ENCODE results near the gene RPS6KA2.
"Not testable (repeated sequence)": the region's sequence is repeated elsewhere in the genome, so short reads cannot be mapped to it uniquely, and the experiment has no call there.

RPS6KA2 gene

GRCh38 chr6:166588691-166589336 is 38.2 kb downstream of the RPS6KA2 start:
- DNase-seq = no peak

- no peak for DNase-seq
Observed at GRCh38 chr6:166587631-166588413, 39.2 kb downstream of the RPS6KA2 start.

GRCh38 chr6:166586424-166587156 is 40.5 kb downstream of the RPS6KA2 start, which contains the start of gene RAMACL:
Gene RAMACL (minus strand): TSS chr6:166586678. CDS start chr6:166586477, 201 bp downstream.
- peak; percentile 11 to 30 for DNase-seq

GRCh38 chr6:166584853-166585429 is 42.1 kb downstream of the RPS6KA2 start:
- DNase-seq = no peak

GRCh38 chr6:166584155-166584554 is 42.9 kb downstream of the RPS6KA2 start:
- no peak for DNase-seq

- no peak for DNase-seq
Observed at GRCh38 chr6:166583230-166583965, 43.7 kb downstream of the RPS6KA2 start.

- DNase-seq = no peak
Observed at GRCh38 chr6:166582258-166582657, 44.8 kb downstream of the RPS6KA2 start.

- DNase-seq = not testable (repeated sequence)
Observed at GRCh38 chr6:166581801-166582200, 45.2 kb downstream of the RPS6KA2 start.

GRCh38 chr6:166581091-166581511 is 46.0 kb downstream of the RPS6KA2 start:
- DNase-seq = no peak

- DNase-seq = no peak
Observed at GRCh38 chr6:166580076-166581050, 46.7 kb downstream of the RPS6KA2 start.

GRCh38 chr6:166579237-166579850 is 47.7 kb downstream of the RPS6KA2 start:
- peak in 1 of 2 experiments; percentile 4 for DNase-seq

- no peak for DNase-seq
Observed at GRCh38 chr6:166578536-166579236, 48.4 kb downstream of the RPS6KA2 start.

- no peak for DNase-seq
Observed at GRCh38 chr6:166575205-166575604, 51.8 kb downstream of the RPS6KA2 start.

GRCh38 chr6:166573511-166574216 is 53.4 kb downstream of the RPS6KA2 start:
- no peak for DNase-seq

- no peak for DNase-seq
Observed at GRCh38 chr6:166572370-166573261, 54.4 kb downstream of the RPS6KA2 start.

GRCh38 chr6:166570929-166571713 is 55.9 kb downstream of the RPS6KA2 start:
- no peak for DNase-seq

GRCh38 chr6:166569206-166569605 is 57.8 kb downstream of the RPS6KA2 start:
- DNase-seq = no peak

Measured in NCI-H524 (cell line).